HEK293 (cell line): ENCODE measurements around the gene GTF2A1L.

Experiments
- CTCF ChIA-PET: fragments of 350-600 bp; formaldehyde crosslinking; extraction: SDS; loops from one replicate; lab custom pipeline; 2021; ENCODE audit warnings: antibody characterized with exemption; lab: Yijun Ruan, JAX
- POLR2A ChIA-PET: fragments of 300-600 bp; formaldehyde crosslinking; extraction: SDS; loops from one replicate; lab custom pipeline; 2020; ENCODE audit warnings: antibody characterized with exemption, inconsistent platforms; lab: Yijun Ruan, JAX
- H3K27ac ChIP-seq: fragments of 200-500 bp; sonication (Bioruptor generic); 2 replicates; pipeline ENCODE4 v1.5.1; 2014; ENCODE audit warnings: low read depth, low read length, control low read depth, inconsistent platforms; ENCODE audit errors: extremely low read depth
- H3K36me3 ChIP-seq, 2 experiments: fragments of 200-500 bp in 1 of 2; sonication (Bioruptor generic) in 1 of 2; 1 replicate in 1 of 2; 2 replicates in 1 of 2; pipeline ENCODE4 v1.5.1; 2014 to 2017; ENCODE audit warnings: inconsistent platforms in 2 of 2, low read length in 2 of 2; ENCODE audit not compliant: control insufficient read depth in 2 of 2, insufficient read depth in 1 of 2
- H3K4me1 ChIP-seq: fragments of 200-500 bp; sonication (Bioruptor generic); 2 replicates; pipeline ENCODE4 v1.5.1; 2014; ENCODE audit warnings: mild to moderate bottlenecking, low read length, inconsistent platforms; ENCODE audit not compliant: control insufficient read depth, insufficient read depth
- H3K4me3 ChIP-seq: 2 replicates; pipeline ENCODE4 v1.5.1; 2011; ENCODE audit warnings: low read depth, mild to moderate bottlenecking, control low read depth, low read length, moderate library complexity
- H3K9me3 ChIP-seq: fragments of 200-500 bp; sonication (Bioruptor generic); 2 replicates; pipeline ENCODE4 v1.5.1; 2014; ENCODE audit warnings: low read depth, low read length, inconsistent platforms; ENCODE audit not compliant: control insufficient read depth, insufficient read depth
- GLIS1 ChIP-seq: fragments of 450-650 bp; formaldehyde crosslinking; IDR thresholded peaks from 2 replicates; pipeline ENCODE4 v1.5.1; 2016; ENCODE audit warnings: missing biosample characterization, missing genetic modification characterization
- SP3 ChIP-seq: fragments of 450-650 bp; formaldehyde crosslinking; IDR thresholded peaks from 2 replicates; pipeline ENCODE4 v1.5.1; 2016; ENCODE audit warnings: missing biosample characterization, missing genetic modification characterization
- ZBTB26 ChIP-seq: fragments of 450-650 bp; formaldehyde crosslinking; optimal IDR thresholded peaks from 2 replicates; pipeline ENCODE3; 2016; ENCODE audit warnings: missing biosample characterization, mild to moderate bottlenecking, missing genetic modification characterization
- ZBTB44 ChIP-seq: fragments of 450-650 bp; IDR thresholded peaks from 2 replicates; pipeline ENCODE4 v1.5.1; 2018; ENCODE audit warnings: missing biosample characterization, mild to moderate bottlenecking, missing genetic modification characterization
- ZEB2 ChIP-seq: fragments of 450-650 bp; formaldehyde crosslinking; IDR thresholded peaks from 2 replicates; pipeline ENCODE4 v1.5.1; 2016; ENCODE audit warnings: missing biosample characterization, missing genetic modification characterization
- ZFP3 ChIP-seq: fragments of 450-650 bp; formaldehyde crosslinking; IDR thresholded peaks from 2 replicates; pipeline ENCODE4 v1.5.1; 2016; ENCODE audit warnings: low read depth, missing biosample characterization, missing genetic modification characterization
- ZFP37 ChIP-seq: fragments of 450-650 bp; formaldehyde crosslinking; IDR thresholded peaks from 2 replicates; pipeline ENCODE4 v1.5.1; 2016; ENCODE audit warnings: missing biosample characterization, missing genetic modification characterization
- ZIC2 ChIP-seq: fragments of 450-650 bp; formaldehyde crosslinking; IDR thresholded peaks from 2 replicates; pipeline ENCODE4 v1.5.1; 2016; ENCODE audit warnings: missing biosample characterization, missing genetic modification characterization
- ZNF138 ChIP-seq: fragments of 450-650 bp; formaldehyde crosslinking; IDR thresholded peaks from 2 replicates; pipeline ENCODE4 v1.5.1; 2016; ENCODE audit warnings: missing biosample characterization, missing genetic modification characterization, borderline replicate concordance
- ZNF280D ChIP-seq: fragments of 450-650 bp; formaldehyde crosslinking; IDR thresholded peaks from 2 replicates; pipeline ENCODE4 v1.5.1; 2016; ENCODE audit warnings: missing biosample characterization, missing genetic modification characterization
- ZNF510 ChIP-seq: fragments of 450-650 bp; formaldehyde crosslinking; IDR thresholded peaks from 2 replicates; pipeline ENCODE4 v1.5.1; 2018; ENCODE audit warnings: mild to moderate bottlenecking, missing genetic modification characterization, missing biosample characterization; ENCODE audit not compliant: insufficient replicate concordance
- ZNF549 ChIP-seq: fragments of 450-650 bp; IDR thresholded peaks from 2 replicates; pipeline ENCODE4 v1.5.1; 2018; ENCODE audit warnings: missing biosample characterization, missing genetic modification characterization, mild to moderate bottlenecking, inconsistent platforms, moderate library complexity
- ZNF558 ChIP-seq: fragments of 450-650 bp; formaldehyde crosslinking; IDR thresholded peaks from 2 replicates; pipeline ENCODE4 v1.5.1; 2016; ENCODE audit warnings: missing biosample characterization, missing genetic modification characterization
- ZNF580 ChIP-seq: fragments of 450-650 bp; formaldehyde crosslinking; IDR thresholded peaks from 2 replicates; pipeline ENCODE4 v1.5.1; 2016; ENCODE audit warnings: missing biosample characterization, missing genetic modification characterization
- ZNF610 ChIP-seq: fragments of 450-650 bp; formaldehyde crosslinking; IDR thresholded peaks from 2 replicates; pipeline ENCODE4 v1.5.1; 2016; ENCODE audit warnings: missing biosample characterization, missing genetic modification characterization, borderline replicate concordance
- ZNF645 ChIP-seq: fragments of 450-650 bp; formaldehyde crosslinking; IDR thresholded peaks from 2 replicates; pipeline ENCODE4; 2016; ENCODE audit warnings: missing biosample characterization, missing genetic modification characterization
- ZNF76 ChIP-seq: fragments of 450-650 bp; formaldehyde crosslinking; IDR thresholded peaks from 2 replicates; pipeline ENCODE4; 2016; ENCODE audit warnings: low read depth, missing biosample characterization, missing genetic modification characterization, borderline replicate concordance
- ZNF792 ChIP-seq: fragments of 450-650 bp; formaldehyde crosslinking; IDR thresholded peaks from 2 replicates; pipeline ENCODE4 v1.5.1; 2016; ENCODE audit warnings: missing biosample characterization, missing genetic modification characterization
- ZSCAN23 ChIP-seq: fragments of 450-650 bp; formaldehyde crosslinking; IDR thresholded peaks from 2 replicates; pipeline ENCODE4 v1.5.1; 2016; ENCODE audit warnings: missing biosample characterization, missing genetic modification characterization

GTF2A1L gene

GRCh38 chr2:48693066-48693465 is 75.4 kb downstream of the GTF2A1L start:
- Histone ChIP-seq H3K4me1 (no peaks in the 10 kb centered on the region), H3K9me3 (no peaks in the 10 kb centered on the region), H3K27ac (no peak overlapping the region), H3K36me3 (no peaks in the 10 kb centered on the region), H3K4me3 (no peak overlapping the region)
- POLR2A ChIA-PET: no interaction called here
- no peak for TF ChIP-seq GLIS1 (tag by site-specific recombination)
- no peak for TF ChIP-seq ZSCAN23 (tag by site-specific recombination)
- no peak for TF ChIP-seq ZFP3
- TF ChIP-seq ZBTB44 (tag by site-specific recombination): no peak
- no peak for TF ChIP-seq ZNF510 (tag by site-specific recombination)
- TF ChIP-seq ZNF580: no peak
- TF ChIP-seq ZFP37: no peak
- TF ChIP-seq ZNF138: no peak
- no peak for TF ChIP-seq ZIC2
- TF ChIP-seq ZNF645 (tag by site-specific recombination): no peak
- no peak for TF ChIP-seq ZNF558 (tag by site-specific recombination)
- no peak for TF ChIP-seq ZEB2 (tag by site-specific recombination)
- no peak for TF ChIP-seq SP3
- TF ChIP-seq ZNF76 (tag by site-specific recombination): no peak
- no peak for TF ChIP-seq ZNF549 (tag by site-specific recombination)
- no peak for TF ChIP-seq ZNF280D (tag by site-specific recombination)
- CTCF ChIA-PET: no interaction called here

- Histone ChIP-seq H3K36me3 (no peaks in the 10 kb centered on the region), H3K9me3 (no peaks in the 10 kb centered on the region), H3K4me1 (no peaks in the 10 kb centered on the region), H3K4me3 (no peak overlapping the region)
- POLR2A ChIA-PET: no interaction called here
- TF ChIP-seq ZNF792 (tag by site-specific recombination) (no peak), ZNF280D (tag by site-specific recombination) (no peak), ZNF610 (tag by site-specific recombination) (no peak), ZBTB26 (tag by site-specific recombination) (no peak)
- TF ChIP-seq, all 188 proteins: peak for 0
- CTCF ChIA-PET: no interaction called here
- no peak overlapping the region for H3K27ac ChIP-seq
Measured at GRCh38 chr2:48693645-48694044, 76.0 kb downstream of the GTF2A1L start.
